GM19239 (cell line): ENCODE data around the gene THOC7.

Experiments used
- DNase-seq: peaks from one replicate; pipeline ENCODE4 v3.0.0; 2011; ENCODE audit warnings: low spot score; ENCODE audit not compliant: insufficient read length
- FAIRE-seq: peaks from 2 replicates; lab custom pipeline; 2011; peaks lifted over from hg19 to GRCh38; lab: Jason Lieb, UNC

THOC7 gene

GRCh38 chr3:63847718-63848450 lies 15.7 kb downstream of the THOC7 start:
- FAIRE-seq (no peak), DNase-seq (no peak)

GRCh38 chr3:63845215-63845614 lies 18.4 kb downstream of the THOC7 start:
- FAIRE-seq = no peak
- DNase-seq = no peak

- FAIRE-seq (no peak), DNase-seq (no peak)
Measured at GRCh38 chr3:63842127-63842526, 21.5 kb downstream of the THOC7 start.

- no peak for DNase-seq
- FAIRE-seq = no peak
Measured at GRCh38 chr3:63841704-63842103, 21.9 kb downstream of the THOC7 start.

- DNase-seq = no peak
- no peak for FAIRE-seq
Measured at GRCh38 chr3:63832395-63832794, 31.2 kb downstream of the THOC7 start.

GRCh38 chr3:63830526-63830925 lies 33.1 kb downstream of the THOC7 start:
- FAIRE-seq (no peak), DNase-seq (no peak)

DNA sequence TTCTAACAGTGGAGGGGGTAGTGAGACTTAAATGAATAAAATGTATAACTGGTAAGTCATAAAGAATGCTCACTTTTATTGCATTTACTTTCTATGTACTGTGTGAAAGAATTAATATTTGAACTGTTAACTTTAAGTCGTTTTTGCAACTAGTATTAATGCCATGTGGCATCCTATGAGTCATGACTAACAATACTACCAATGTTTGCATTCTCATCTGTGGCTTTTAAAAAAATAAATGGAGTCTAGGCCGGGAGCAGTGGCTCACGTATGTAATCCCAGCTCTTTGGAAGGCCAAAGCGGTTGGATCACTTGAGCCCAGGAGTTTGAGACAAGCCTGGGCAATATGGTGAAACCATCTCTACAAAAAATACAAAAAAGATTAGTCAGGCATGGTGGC lies 39.3 kb downstream of the THOC7 start:
- DNase-seq (no peak), FAIRE-seq (no peak)

DNA sequence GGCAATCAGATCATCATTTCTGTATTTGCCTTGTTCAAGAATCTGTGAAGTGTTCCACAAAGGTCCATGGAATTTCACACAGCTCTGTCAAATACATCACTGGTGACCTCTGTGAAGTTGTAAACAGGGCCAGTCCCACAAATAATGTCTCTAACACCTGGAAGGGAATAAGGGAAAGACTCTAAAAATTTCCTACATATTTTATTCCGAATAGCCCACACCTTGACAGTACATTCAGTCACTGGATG lies 44.5 kb downstream of the THOC7 start, which contains the start of gene C3orf49:
C3orf49 (plus strand) TSS at position 149 of the 248 bp plus-strand sequence. CDS start 173 bp downstream, outside the sequence.
- FAIRE-seq (no peak), DNase-seq (no peak)

- peak; percentile 95 for FAIRE-seq
- peak; percentile 27 for DNase-seq
Measured at GRCh38 chr3:63818282-63819150, 45.1 kb downstream of the THOC7 start.

- DNase-seq (no peak), FAIRE-seq (no peak)
Measured at GRCh38 chr3:63817225-63817624, 46.4 kb downstream of the THOC7 start.

DNA sequence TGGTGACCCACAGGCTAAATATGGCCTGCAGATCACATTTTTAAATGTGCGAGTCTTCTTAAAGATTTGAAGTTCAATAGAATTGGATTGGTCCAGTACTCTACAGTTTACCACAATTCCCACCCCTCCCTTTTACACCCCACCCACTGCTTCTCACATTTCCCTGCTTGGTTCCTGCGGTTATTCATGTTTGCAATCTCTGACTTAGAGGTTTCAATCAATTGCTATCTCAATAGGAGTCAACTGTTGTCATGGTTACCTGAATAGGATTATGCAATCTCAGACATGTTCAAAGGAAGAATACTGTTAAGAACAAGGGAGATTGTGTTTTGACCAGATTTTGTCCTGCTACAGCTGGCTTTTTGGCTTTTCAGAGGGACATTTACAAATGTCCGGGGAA lies 49.4 kb downstream of the THOC7 start:
- FAIRE-seq (no peak), DNase-seq (no peak)

- DNase-seq (no peak), FAIRE-seq (no peak)
Measured at GRCh38 chr3:63809607-63810006, 54.0 kb downstream of the THOC7 start.

DNA sequence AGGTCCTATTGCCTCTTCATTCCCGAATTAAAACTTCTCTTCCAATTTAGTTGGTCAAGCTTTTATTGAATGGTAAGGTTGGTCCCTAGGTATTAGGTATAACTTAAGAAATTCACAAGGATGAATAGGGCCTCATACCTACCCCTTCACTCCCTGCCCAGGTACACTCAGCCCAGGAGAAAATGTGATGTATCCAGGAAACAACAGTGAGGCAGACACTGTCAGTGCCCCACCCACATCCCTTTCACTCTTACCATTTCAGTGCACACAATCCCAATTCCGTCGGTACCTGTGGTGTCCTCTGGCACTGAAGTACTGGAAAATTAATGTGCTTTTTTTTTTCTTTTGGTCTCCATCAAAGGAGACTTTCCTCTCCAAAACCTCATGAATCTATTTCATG lies 55.0 kb downstream of the THOC7 start:
- no peak for DNase-seq
- FAIRE-seq = no peak

DNA sequence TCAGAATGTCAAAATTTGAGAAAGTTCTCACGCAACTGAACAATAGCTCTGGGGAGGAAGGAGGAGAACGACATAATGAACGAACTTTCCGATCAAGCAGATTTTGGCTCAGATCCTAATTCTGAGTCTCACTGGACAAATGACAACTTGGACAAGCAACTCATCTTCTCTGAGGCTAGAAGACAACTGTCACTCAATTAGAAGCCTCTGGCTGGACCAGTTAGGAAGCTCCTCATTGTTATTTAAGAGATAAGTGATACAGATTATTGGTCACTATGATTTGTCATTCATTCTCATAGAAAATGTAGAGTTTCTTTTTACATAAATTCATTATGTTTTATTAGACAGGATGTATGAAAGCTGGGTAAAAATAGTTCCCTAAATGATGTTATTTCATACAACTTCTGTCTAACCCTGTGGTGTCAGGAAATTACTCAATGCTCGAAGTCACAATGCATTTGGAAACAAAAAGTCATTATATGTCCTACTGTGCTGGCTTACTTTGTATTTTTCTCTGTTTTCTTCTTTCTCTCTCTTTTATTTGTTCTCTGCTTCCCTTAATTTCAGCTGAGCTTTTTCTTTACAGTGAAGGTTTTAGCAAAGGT lies 55.5 kb downstream of the THOC7 start:
- DNase-seq = no peak
- FAIRE-seq = no peak

GRCh38 chr3:63803911-63804310 lies 59.7 kb downstream of the THOC7 start:
- DNase-seq (no peak), FAIRE-seq (no peak)

DNA sequence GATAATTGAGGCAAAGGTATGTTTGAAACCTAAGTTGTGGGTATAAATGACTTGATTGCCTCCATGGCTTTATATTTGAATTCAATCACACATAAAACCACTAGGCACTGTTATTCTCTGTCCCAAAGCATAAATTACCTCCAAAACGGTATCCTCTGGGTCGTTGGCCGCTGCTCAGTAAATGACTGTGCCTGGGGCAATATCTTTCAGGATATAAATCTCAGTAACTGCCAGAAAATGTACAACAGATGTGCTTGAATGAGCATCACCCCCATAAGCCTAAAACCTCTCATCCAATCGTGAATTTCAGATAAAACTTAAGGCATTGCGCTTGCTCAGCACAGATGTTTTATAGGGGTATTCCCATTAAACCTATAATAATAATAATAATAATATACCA lies 63.5 kb downstream of the THOC7 start:
- DNase-seq (no peak), FAIRE-seq (no peak)

DNA sequence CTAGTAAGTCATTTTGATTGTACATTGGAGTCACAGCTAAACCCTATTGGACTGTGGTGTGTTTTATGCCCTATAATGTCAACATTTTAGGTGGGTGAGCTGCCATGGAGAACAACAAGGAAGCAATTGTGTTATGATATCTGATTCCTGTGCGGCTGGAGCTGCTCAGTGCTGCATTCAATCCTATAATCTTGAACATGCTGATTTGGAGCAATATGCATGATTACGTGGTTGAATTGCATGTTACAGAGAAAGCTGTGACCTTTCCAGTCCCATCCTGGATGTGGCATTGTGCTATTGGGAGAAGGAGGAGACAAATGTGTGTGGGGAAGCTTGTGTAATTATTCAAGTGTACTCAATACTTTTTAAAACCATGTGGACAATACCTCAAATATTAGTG lies 64.7 kb downstream of the THOC7 start:
- DNase-seq (no peak), FAIRE-seq (no peak)

DNA sequence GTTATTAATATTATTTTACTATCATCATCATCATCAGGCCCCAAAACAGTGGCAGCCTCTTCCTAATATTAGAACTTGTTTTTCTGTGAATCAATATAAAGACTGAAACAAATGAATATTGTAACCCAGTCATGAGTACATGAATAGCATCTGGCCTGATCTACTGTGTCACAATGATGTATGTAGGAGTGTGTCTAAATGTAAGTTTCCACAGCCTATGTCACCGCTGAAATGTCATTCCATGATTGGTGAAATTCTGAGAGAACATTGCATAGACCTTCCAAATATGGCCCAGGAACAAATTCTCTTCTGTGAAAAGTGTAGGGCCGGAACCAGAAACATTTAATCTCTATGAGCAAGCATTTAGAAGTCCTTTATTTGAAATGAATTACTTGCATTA lies 65.1 kb downstream of the THOC7 start:
- FAIRE-seq = no peak
- DNase-seq = no peak

GRCh38 chr3:63795438-63795837 lies 68.2 kb downstream of the THOC7 start:
- FAIRE-seq (no peak), DNase-seq (no peak)

- DNase-seq = no peak
- no peak for FAIRE-seq
Measured at GRCh38 chr3:63791974-63792373, 71.6 kb downstream of the THOC7 start.
